Inferior parietal cortex (tissue), 1 donor: Measurements from ENCODE around the gene NDFIP1.

Source experiments
- DNase-seq: peaks from one replicate; pipeline ENCODE4 v3.0.0-alpha.2; 2016; ENCODE audit errors: extremely low spot score

NDFIP1 gene

DNA sequence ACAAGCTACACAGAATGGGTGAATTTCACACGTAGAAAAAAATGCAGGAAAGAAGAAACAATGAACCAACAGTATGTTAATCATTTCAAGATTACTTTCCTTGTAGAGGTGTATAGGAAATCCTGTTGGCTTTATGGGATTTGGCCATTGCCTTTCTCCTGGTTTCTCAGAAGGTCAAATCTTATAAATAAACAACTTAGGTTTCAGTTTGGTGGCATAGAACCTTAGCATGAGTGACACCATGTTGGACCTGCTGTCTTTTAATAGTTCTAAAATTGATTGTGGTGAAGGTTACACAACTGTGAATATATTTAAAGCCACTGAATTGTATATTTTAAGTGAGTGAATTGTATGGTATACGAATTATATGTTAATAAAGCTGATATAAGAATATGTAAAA, 16.7 kb upstream of the NDFIP1 start:
- no peak for DNase-seq

DNA sequence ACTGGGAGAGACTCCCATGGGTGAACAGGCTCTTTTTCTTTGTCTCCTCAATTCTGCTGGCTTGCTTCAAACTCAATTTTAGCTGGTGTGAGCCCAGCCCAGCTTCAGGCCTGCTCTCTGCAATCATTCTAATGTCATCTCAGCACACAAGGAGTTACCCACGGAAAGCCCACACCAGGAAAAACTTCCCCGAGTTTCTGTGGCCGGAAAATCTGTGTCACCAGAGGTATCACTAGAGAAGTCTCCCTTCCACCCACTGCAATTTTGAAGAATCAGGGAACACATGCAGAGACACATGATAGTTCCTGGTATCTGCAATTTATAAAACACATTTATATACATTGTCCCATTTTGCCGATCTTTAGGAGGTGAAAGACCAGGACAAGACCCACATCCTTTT, 13.5 kb upstream of the NDFIP1 start:
- DNase-seq, result no peak

DNA sequence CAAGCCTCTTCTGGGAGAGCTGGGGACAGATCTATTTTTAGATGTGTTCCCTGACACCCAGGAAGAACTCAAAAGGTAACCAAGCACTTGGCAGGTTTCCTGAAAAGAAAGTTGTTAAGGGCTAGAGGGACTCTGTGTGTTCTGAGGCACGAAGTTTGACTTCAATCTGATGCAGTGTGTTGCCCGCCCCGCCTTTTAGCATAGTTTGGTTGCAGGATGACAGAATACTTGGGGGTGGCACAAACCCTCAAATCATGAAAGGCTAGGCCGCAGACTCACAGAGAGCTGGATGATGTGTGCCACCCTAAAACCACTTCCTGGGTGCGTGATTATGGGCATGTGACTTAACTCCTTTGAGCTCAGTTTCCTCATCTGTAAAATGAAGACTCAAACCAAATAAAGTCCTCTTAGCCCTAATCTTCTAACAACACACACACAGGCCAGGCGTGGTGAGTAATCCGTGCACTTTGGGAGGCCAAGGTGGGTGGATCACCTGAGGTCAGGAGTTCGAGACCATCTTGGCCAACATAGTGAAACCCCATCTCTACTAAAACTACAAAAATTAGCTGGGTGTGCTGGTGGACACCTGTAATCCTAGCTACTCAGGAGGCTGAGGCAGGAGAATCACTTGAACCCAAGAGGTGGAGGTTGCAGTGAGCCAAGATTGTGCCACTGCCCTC, 12.8 kb upstream of the NDFIP1 start:
- DNase-seq, result peak; percentile 22

DNA sequence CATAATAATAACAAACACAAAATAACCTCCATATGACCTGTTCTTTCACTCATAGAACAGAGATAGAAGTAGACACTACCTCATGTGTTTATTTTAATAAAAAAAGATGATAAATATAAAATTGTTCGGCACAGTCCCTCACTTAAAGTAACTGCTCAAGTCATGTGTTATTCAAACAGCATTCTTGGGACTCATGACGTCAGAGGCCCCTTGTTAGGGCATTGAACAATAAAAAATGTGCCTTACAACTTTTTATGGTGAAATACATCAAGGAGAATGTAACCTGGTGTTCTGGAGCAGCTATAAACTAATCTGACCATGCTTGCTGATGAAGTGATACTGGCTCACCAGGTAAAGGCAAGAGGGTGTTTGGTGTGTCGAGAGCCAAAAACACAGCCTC, 12.2 kb upstream of the NDFIP1 start:
- no peak for DNase-seq

DNA sequence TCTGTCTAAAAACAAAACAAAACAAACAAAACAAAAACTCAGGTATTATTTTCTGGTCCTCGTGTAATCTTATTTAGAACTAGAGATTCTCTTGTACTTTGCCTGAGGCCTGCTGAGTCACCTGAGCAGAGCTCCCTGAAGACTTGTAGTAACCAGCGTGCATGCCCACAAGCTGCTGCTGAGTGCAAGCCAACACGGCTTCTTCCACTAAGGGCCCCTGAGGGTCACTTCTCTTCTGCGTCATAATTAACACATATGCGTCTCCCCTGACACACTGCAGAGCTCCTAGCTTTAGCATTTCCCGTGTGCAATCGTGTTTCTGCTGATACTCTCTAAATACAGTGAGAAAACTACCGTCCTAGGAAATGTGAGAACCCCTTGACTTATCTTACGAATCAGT, 10.9 kb upstream of the NDFIP1 start:
- DNase-seq, result no peak

DNA sequence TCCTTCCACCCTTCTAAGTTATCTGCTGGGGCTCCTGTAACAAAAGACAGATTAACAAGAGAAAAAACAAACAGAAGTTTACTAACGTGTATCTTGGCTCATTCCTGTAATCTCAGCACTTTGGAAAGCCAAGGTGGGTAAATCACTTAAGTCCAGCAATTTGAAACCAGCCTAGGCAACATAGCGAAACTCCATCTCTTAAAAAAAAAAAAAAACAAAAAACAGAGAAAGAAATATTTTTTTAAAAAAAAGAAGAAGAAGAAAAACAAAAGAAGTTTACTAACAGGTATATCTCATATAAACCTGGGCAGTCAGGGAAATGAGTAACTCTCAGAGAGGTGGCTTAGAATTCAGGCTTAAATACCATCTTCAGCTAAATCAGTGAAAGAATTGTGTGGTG, 10.3 kb upstream of the NDFIP1 start:
- no peak for DNase-seq

DNA sequence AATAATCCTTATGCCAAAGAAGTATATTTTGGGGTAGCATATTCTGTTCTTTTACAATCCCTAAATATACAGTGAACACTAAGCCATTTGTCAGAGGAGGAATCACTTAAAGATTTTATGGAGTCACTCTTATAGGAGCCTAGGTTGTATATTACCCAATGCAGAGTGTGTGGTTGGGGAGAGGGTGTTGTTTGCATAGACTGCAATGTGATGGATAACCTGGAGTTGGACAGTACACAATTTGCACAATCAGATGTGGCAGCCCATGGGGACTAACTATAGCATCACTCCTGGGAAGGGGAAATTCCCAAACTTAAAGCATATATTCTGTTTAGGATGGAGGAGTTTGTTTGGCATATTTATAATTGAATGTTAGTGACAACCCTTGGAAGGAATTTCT, 9.6 kb upstream of the NDFIP1 start:
- DNase-seq, result no peak

DNA sequence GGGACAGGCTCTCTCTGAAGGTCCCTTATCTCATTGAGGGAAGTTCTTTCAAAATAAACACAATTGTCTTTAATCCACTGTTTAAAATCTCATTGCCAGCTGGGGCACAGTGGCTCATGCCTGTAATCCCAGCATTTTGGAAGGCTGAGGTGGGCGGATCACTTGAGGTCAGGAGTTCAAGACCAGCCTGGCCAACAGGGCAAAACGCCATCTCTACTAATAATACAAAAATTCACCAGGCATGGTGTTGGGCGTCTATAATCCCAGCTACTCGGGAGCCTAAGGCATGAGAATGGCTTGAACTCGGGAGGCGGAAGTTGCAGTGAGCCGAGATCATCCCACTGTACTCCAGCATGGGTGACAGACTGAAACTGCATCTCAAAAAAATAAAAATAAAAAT, 8.3 kb upstream of the NDFIP1 start:
- no peak for DNase-seq

DNA sequence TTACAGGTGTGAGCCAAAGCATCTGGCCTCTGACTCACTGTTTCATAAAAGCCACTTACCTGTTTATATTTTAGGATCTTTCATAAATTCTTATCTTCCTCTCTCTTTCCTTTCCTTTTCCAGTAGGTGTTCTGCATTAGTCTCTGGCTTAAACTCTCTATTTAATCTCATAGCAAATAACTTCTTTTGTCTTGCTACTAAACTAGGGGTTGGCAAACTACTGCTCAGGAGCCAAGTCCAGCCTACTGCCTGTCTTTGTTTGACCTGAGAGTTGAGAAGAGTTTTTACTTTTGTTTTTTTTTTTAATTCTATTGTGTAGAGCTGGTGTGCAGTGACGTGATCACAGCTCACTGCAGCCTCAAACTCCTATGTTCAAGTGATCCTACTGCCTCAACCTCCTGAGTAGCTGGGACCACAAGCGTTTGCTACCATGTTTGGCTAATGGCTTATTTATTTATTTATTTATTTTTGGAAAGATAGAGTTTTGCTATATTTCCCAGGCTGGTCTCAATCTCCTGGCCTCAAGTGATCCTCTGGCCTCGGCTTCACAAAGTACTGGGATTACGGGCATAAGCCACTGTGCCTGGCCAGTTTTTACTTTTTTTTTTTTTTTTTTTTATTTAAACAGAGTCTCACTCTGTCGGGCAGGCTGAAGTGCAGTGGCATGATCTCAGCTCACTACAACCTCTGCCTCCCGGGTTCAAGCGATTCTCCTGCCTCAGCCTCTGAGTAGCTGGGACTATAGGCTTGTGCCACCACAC, 5.4 kb upstream of the NDFIP1 start:
- no peak for DNase-seq

DNA sequence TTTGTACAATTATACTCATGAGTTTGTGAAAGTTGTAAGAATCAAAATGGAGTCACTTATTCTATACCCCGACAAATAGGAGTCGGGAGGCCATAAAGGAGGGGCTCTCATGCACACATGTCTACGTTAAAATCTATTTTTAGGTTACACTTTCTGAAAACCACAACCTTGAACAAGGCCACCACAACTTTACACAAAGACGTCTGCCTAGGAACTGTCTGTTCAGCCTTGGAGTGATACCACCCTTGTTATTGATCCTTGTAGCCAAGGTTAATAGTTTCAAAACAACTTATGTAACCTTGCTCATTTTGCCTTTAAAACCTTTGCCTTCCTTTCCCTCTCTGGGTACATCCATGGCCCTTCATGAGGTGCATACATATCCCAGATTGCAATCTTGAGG, 4.1 kb upstream of the NDFIP1 start:
- no peak for DNase-seq

DNA sequence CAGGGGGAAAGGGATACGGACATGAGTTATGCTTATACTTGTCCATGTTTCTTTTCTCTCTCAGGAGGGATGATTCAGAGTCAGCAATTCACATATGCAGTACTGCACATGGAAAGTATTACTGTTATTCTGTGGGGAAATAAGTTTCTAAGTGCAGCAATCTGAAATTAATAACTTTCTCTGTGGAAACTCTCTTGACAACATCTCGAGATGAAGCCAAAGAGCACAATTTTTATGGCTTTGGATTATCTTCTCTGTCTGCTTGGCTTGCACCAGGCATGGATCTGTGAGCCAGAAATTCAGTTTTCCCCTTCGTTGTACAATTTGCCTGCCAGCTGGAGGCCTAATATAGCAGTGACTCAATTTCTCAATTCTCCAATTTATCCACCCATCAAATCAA, 2.5 kb upstream of the NDFIP1 start:
- DNase-seq, result no peak

DNA sequence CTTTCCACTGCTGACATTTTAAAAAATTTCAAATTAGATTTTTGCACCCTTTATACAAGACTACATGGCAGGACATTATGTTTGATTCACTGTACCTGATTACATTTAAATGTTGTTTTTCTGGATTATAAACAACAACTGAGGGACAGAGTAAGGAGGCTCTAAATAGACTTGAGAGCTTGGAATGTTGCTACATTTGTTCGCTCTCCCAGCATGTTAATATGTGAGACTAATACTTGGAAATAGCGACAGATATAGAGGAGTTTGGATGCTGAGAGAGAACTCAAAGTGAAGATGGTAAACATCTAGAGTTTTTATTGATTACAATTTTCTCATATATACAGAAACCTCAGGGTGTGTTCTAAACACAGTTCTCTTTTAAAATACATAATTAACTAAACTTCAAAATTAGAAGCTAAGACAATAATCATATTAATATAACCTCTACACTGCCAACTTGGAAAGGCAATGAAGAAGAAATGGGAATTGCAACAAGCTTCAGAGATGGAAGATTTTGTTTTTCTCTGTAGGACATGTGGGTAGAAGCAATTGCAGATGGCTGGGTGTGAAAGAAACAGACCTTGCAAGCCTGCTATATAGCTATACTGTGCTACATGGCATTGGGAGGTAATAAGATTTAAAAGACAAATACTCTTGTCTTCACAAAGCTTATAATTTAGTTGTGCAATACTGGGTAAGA, 1.4 kb upstream of the NDFIP1 start:
- DNase-seq, result no peak

DNA sequence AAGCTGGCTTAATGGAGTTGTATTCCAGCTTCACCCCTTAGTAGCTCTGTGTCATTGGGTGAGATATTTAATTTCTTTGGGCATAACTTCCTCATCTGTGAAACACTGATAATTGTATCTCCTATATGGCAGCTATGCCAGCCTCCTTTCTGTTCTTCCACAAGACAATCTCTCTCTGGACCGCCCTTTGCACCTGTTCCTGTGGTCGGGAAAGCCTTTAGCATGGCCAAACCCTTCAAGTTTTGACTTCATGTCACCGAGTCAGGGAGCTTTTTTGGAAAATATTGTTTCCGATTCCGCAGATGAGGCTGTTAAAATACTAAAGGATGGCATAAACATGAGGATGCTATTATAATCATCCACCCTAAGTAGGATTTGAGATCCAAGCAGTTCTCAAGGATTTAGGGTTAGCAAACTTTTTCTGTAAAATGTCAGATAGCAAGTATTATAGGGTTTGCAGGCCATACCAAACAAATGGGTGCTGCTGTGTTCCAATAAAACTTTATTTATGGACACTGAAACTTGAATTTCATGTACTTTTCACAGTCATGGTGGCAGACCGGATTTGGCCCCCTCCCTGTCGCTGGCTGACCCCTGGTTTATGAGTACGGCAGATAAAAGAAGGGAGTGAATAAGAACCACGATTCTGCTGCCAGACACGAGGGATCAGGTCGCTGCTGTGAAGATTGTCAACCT, 695 bp upstream of the NDFIP1 start:
- no peak for DNase-seq

DNA sequence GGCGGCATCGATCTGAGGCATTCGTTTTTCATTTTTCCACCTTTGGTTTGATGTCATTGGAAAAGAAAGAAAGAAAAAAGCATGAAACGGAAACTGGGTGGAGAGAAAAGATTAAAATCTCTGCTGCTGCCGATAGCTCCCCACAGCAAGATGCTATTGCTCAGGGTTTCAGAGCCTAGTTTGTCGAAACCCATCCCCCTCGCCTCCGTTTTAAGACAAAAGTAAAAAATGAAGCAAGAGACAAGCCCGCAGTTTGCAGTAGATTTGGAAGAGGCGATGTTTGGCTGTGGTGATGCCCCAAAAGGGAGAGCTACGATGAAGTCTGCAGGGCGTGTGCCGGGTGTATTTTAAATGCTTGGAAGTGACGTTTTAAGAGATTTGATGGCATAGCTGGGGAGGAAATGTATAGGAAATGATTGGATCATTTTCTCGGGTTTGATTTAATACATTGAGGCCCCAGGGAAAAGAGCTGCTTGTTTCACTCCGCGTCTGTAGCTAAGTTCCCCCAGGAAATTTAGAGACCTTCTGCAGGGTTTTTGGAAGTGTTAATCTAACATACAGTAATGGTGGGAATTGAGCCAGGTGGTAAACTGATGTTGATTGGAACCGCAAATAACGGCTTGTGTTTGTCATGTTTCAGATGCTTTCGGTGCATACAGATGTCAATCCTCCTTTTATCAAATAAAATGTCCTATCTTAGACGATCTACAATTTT, 909 bp downstream of the NDFIP1 start:
- DNase-seq, result peak; percentile 59

DNA sequence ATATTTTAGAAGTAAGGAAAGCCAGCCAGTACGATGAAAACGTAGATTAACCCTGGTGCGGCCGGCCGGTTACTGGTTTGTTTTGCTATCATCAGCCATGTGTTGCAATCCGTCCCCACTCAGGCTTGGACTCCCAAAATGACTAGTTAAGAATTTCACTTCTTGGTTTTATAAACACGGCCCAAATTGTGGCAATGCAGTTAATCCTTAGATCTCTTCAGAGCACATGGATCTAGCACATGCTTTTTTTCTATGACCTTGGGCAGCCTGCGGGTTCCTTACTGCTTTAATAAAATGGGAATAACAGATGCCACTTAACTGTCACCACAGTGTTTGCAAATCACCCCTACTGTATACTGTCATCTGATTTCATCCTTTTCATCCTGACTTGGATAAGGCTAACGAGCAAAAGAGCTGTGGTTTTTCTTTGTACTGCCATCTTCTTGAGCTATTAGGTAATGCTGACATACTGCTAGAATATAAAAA, 1.5 kb downstream of the NDFIP1 start:
- peak; percentile 54 for DNase-seq

DNA sequence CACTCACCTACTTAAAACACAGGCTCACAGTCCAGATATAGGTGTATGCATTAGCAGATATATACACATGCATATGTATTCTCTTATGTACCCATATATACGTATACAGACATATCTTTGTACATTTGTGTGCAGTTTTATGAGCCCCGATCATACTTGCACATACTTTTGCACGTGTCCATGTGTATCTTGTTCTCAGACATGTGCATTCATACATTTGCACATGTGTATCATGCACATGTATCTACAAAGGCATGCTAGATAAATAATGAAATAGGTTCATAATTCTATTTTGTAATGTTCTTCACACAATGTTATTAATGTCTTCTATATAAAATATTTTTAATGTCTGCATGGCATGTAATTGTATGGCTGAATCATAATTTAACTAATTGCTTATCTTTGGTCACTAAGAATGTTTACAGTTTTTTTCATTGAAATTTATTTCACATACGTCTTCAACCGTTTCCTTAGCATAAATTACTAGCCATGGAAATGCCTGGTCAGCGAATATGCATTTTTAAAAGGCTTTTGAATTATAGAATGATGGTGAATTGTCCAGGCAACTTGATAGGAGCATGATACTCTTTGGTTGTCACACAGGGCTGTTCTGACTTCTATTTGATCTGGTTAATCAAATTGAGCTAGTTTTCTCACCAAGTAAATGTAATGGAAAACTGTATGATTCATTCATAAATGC, 2.6 kb downstream of the NDFIP1 start:
- DNase-seq, result no peak

DNA sequence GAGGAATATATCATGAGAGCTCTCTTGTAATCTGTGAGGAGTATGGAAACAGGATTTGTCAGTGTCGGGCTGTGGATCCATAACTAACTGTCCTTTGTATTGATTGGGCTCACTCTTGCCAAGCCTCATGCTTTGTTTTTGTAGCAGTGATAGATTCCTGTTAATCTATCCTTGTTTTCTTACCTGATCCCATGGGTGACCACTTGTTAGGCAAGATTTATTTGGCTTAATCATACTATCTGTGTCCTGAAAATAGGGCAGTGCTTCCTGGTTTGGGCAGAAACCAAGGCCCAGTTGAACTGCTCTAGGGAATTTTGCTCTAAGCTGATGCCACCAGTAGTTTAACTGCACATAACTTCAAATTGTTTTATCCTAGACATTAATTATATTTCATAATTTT, 6.1 kb downstream of the NDFIP1 start:
- no peak for DNase-seq

DNA sequence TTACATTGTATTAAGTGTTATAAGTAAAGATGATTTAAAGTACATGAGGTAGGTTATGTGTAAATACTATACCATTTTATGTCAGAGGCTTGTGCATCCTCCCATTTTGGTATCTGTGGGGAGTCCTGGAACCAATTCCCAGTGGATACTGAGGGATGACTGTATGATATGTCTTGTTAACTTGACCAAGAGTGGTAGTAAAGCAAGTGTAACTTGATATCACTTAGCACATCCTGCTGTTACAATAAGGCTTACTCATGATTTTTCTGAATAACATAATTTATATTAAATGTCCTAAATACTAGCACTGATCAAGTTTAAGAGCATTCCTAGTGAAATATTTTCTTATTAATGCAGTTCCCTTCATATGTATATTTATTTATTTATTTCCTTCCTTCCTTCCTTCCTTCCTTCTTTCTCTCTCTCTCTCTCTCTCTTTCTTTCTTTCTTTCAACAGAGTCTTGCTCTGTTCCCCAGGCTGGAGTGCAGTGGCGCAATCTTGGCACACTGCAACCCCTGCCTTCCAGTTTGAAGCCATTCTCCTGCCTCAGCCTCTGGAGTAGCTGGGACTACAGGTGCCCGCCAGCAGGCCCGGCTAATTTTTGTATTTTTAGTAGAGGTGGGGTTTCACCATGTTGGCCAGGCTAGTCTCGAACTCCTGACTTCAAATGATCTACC, 7.5 kb downstream of the NDFIP1 start:
- no peak for DNase-seq

DNA sequence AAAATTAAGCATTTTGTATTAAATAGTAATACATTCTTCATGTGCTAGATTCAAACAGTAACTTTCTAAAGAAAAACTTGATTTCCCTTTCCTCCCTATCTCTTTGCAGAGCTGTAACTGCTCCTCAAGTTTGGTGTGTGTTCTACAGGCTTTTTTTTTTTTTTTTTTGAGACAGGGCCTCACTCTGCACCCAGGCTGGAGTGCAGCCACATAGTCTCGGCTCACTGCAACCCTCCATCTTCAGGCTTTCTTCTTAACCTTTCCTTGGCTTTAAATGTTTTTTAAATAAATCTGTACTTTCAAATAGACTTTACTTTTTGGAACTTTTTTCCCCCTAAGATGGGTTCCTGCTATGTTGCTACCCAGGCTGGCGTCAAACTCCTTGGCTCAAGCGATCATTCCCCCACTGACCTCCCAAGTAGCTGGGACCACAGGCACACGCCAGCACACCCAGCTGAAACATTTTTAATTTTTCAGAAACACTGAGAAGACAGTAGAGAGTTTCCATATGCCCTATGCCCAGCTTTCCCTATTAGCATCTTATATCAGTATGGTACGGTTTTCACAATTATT, 9.1 kb downstream of the NDFIP1 start:
- no peak for DNase-seq

DNA sequence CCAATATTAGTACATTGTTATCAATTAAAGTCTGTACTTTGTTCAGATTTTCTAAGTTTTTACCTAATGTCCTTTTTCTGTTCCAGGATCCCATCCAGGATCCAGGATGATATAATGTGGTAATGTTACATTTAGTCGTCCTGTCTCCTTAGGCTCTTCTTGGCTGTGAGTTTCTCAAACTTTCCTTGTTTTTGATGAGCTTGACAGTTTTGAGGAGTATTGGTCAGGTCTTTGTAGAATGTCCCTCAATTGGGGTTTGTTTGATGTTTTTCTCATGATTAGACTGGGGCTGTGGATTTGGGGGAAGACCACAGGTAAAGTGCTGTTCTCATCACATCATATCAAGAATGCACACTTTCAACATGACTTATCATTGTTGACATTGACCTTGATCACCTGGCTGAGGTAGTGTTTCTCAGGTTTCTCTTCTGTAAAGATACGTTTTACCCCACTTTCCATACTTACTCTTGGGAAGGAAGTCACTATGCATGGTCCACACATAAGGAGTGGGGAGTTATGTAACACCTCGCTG, 9.6 kb downstream of the NDFIP1 start:
- no peak for DNase-seq
